Measurements from ENCODE around the gene NARF. TPM values are rescaled to one million over a fixed set of nuclear protein-coding genes. Genes with fewer than 3 reads are reported as not detected.

Gene NARF
- total RNA-seq, 1 experiment from 2014 or later, result 96.7 TPM

DNA sequence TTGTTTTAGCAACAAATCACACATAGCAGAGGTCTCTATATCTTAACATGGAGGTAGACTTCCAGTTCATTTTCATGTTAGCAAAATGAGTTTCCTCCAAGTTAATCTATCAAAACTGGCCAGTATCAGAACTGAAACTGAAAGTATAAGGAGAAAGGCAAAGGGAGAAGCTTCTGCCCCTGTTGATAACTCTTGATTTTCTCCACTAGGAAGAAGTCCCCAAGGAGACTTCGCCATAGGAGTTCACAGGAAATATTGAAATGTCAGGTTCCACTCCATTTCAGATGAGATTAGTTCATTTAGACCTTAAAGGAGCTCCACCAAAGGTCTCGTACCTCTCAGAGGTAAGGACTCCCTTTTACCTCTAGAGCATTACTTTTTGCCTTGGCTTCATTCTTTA lies 39.0 kb upstream of the NARF start:
- ChIA-PET CTCF (no interaction called here), POLR2A (interaction anchor here (0.6 kb wide), 1 partner anchor 34 kb away, joined by 3 read pairs; no protein-coding TSS in a partner anchor)
- peaks cover 13% of the 10 kb centered on the region for H3K9me3 Mint-ChIP-seq
- peaks cover 10% of the 10 kb centered on the region for H3K4me1 Mint-ChIP-seq
- no peaks in the 10 kb centered on the region for H3K27me3 Mint-ChIP-seq (ENCODE audit: low read depth)
- no peak for DNase-seq (ENCODE audit: low spot score)
- ATAC-seq, result no peak
- H3K27ac Mint-ChIP-seq, result no peak overlapping the region; the same call in 1 of the 2 replicates
- peak overlapping the region; percentile 73 for H3K4me3 Mint-ChIP-seq
- no peak for TF ChIP-seq MYBL2 (CRISPR knock-in tag; IDR thresholded peaks at IDR 0.05)
- no peak for TF ChIP-seq ZBTB21 (CRISPR knock-in tag; IDR thresholded peaks at IDR 0.05; ENCODE audit: borderline replicate concordance)
- TF ChIP-seq RORB (CRISPR knock-in tag; IDR thresholded peaks at IDR 0.05), result no peak
- TF ChIP-seq EMX1 (CRISPR knock-in tag; IDR thresholded peaks at IDR 0.05), result no peak
- peaks cover 31% of the 10 kb centered on the region for H3K36me3 Mint-ChIP-seq

DNA sequence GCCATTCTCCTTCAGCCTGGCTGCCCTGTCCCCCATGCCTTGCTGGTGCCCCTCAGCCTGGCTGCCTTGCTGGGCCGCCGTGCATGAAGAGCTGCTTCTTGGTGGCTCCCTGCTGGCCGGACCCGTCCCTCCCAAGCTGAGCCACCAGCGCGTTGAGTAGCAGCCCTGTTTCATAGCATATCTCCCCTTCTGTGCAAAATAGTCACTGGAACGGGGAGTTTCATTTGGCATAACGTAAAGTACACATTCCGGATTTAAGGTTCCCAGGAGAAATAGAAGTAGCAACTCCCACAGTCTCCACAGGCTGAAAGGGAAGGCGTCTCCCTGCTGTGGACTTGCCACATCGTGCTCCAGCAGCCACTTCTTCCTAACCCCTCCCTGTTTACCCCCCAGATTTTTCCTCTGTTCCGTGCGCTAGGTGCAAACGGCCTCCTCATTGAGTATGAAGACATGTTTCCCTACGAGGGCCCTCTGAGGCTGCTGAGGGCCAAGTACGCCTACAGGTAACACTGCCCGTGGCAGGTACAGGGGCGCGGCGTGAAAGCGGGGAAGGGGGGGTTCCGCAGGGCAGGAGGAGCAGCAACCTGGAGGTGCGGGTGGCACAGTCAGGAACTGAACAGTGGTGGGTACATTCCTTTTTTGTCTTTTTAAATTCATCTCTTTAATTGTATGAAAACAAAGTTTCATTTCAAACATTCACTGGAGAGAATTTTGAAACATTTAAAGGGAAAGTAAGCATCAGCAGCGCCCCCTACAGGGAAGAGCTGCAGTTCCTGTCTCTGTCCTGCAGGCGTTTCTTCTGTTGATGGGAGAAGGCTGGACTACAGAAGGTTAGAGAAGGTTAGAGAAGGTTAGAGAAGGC lies 34.3 kb upstream of the NARF start:
- TF ChIP-seq ZNF121 (CRISPR knock-in tag; IDR thresholded peaks at IDR 0.05), result no peak
- TF ChIP-seq, protein P1, sequence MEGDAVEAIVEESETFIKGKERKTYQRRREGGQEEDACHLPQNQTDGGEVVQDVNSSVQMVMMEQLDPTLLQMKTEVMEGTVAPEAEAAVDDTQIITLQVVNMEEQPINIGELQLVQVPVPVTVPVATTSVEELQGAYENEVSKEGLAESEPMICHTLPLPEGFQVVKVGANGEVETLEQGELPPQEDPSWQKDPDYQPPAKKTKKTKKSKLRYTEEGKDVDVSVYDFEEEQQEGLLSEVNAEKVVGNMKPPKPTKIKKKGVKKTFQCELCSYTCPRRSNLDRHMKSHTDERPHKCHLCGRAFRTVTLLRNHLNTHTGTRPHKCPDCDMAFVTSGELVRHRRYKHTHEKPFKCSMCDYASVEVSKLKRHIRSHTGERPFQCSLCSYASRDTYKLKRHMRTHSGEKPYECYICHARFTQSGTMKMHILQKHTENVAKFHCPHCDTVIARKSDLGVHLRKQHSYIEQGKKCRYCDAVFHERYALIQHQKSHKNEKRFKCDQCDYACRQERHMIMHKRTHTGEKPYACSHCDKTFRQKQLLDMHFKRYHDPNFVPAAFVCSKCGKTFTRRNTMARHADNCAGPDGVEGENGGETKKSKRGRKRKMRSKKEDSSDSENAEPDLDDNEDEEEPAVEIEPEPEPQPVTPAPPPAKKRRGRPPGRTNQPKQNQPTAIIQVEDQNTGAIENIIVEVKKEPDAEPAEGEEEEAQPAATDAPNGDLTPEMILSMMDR (IDR thresholded peaks at IDR 0.05), result peak; percentile 84
- Mint-ChIP-seq H3K27me3 (ENCODE audit: low read depth) (no peaks in the 10 kb centered on the region), H3K36me3 (peaks cover 31% of the 10 kb centered on the region), H3K4me3 (no peak overlapping the region), H3K27ac (no peak overlapping the region), H3K4me1 (peaks cover 2% of the 10 kb centered on the region; the same call in 1 of the 2 replicates), H3K9me3 (peaks cover 13% of the 10 kb centered on the region)
- DNase-seq (ENCODE audit: low spot score) (peak; percentile 62), ATAC-seq (peak; percentile 76)
- CTCF ChIA-PET, result interaction anchor here (0.5 to 1.4 kb wide), 31 partner anchors 9 to 292 kb away, joined by 3 to 9 read pairs (median 3); partner anchors contain the start of gene FN3KRP
- POLR2A ChIA-PET, result no interaction called here

DNA sequence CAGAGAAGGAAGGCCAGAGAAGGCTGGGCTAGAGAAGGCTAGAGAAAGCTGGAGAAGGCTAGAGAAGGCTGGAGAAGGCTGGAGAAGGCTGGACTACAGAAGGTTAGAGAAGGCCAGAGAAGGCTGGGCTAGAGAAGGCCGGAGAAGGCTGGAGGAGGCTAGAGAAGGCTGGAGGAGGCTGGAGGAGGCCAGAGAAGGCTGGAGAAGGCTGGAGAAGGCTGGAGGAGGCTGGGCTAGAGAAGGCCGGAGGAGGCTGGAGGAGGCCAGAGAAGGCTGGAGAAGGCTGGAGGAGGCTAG lies 33.7 kb upstream of the NARF start:
- POLR2A ChIA-PET, result no interaction called here
- DNase-seq (ENCODE audit: low spot score) (no peak), ATAC-seq (no peak)
- CTCF ChIA-PET, result interaction anchor here (0.5 to 1.4 kb wide), 31 partner anchors 10 to 292 kb away, joined by 3 to 9 read pairs (median 3); partner anchors contain the start of gene FN3KRP
- H3K9me3 Mint-ChIP-seq, result peaks cover 13% of the 10 kb centered on the region
- no peaks in the 10 kb centered on the region for H3K4me1 Mint-ChIP-seq
- H3K36me3 Mint-ChIP-seq, result peaks cover 30% of the 10 kb centered on the region
- no peak overlapping the region for H3K27ac Mint-ChIP-seq
- no peaks in the 10 kb centered on the region for H3K27me3 Mint-ChIP-seq (ENCODE audit: low read depth)
- TF ChIP-seq, protein P2, sequence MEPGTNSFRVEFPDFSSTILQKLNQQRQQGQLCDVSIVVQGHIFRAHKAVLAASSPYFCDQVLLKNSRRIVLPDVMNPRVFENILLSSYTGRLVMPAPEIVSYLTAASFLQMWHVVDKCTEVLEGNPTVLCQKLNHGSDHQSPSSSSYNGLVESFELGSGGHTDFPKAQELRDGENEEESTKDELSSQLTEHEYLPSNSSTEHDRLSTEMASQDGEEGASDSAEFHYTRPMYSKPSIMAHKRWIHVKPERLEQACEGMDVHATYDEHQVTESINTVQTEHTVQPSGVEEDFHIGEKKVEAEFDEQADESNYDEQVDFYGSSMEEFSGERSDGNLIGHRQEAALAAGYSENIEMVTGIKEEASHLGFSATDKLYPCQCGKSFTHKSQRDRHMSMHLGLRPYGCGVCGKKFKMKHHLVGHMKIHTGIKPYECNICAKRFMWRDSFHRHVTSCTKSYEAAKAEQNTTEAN (CRISPR knock-in tag; IDR thresholded peaks at IDR 0.05), result no peak
- TF ChIP-seq CBFB (CRISPR knock-in tag; IDR thresholded peaks at IDR 0.05; ENCODE audit: low read depth), result no peak
- no peak for TF ChIP-seq JAZF1 (CRISPR knock-in tag; IDR thresholded peaks at IDR 0.05)
- TF ChIP-seq ESRRA (CRISPR knock-in tag; IDR thresholded peaks at IDR 0.05; ENCODE audit: borderline replicate concordance), result no peak
- TF ChIP-seq, protein P3, sequence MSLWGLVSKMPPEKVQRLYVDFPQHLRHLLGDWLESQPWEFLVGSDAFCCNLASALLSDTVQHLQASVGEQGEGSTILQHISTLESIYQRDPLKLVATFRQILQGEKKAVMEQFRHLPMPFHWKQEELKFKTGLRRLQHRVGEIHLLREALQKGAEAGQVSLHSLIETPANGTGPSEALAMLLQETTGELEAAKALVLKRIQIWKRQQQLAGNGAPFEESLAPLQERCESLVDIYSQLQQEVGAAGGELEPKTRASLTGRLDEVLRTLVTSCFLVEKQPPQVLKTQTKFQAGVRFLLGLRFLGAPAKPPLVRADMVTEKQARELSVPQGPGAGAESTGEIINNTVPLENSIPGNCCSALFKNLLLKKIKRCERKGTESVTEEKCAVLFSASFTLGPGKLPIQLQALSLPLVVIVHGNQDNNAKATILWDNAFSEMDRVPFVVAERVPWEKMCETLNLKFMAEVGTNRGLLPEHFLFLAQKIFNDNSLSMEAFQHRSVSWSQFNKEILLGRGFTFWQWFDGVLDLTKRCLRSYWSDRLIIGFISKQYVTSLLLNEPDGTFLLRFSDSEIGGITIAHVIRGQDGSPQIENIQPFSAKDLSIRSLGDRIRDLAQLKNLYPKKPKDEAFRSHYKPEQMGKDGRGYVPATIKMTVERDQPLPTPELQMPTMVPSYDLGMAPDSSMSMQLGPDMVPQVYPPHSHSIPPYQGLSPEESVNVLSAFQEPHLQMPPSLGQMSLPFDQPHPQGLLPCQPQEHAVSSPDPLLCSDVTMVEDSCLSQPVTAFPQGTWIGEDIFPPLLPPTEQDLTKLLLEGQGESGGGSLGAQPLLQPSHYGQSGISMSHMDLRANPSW (CRISPR knock-in tag; conservative IDR thresholded peaks at IDR 0.05; ENCODE audit: low read depth), result no peak
- TF ChIP-seq, protein P4, sequence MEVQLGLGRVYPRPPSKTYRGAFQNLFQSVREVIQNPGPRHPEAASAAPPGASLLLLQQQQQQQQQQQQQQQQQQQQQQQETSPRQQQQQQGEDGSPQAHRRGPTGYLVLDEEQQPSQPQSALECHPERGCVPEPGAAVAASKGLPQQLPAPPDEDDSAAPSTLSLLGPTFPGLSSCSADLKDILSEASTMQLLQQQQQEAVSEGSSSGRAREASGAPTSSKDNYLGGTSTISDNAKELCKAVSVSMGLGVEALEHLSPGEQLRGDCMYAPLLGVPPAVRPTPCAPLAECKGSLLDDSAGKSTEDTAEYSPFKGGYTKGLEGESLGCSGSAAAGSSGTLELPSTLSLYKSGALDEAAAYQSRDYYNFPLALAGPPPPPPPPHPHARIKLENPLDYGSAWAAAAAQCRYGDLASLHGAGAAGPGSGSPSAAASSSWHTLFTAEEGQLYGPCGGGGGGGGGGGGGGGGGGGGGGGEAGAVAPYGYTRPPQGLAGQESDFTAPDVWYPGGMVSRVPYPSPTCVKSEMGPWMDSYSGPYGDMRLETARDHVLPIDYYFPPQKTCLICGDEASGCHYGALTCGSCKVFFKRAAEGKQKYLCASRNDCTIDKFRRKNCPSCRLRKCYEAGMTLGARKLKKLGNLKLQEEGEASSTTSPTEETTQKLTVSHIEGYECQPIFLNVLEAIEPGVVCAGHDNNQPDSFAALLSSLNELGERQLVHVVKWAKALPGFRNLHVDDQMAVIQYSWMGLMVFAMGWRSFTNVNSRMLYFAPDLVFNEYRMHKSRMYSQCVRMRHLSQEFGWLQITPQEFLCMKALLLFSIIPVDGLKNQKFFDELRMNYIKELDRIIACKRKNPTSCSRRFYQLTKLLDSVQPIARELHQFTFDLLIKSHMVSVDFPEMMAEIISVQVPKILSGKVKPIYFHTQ (CRISPR knock-in tag; IDR thresholded peaks at IDR 0.05), result no peak
- TF ChIP-seq NFYB (CRISPR knock-in tag; conservative IDR thresholded peaks at IDR 0.05; ENCODE audit: low read depth), result no peak
- TF ChIP-seq CREM (CRISPR knock-in tag; IDR thresholded peaks at IDR 0.05), result no peak
- TF ChIP-seq, protein P5, sequence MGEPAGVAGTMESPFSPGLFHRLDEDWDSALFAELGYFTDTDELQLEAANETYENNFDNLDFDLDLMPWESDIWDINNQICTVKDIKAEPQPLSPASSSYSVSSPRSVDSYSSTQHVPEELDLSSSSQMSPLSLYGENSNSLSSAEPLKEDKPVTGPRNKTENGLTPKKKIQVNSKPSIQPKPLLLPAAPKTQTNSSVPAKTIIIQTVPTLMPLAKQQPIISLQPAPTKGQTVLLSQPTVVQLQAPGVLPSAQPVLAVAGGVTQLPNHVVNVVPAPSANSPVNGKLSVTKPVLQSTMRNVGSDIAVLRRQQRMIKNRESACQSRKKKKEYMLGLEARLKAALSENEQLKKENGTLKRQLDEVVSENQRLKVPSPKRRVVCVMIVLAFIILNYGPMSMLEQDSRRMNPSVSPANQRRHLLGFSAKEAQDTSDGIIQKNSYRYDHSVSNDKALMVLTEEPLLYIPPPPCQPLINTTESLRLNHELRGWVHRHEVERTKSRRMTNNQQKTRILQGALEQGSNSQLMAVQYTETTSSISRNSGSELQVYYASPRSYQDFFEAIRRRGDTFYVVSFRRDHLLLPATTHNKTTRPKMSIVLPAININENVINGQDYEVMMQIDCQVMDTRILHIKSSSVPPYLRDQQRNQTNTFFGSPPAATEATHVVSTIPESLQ (CRISPR knock-in tag; IDR thresholded peaks at IDR 0.05), result no peak
- no peak for TF ChIP-seq EMX1 (CRISPR knock-in tag; IDR thresholded peaks at IDR 0.05)
- TF ChIP-seq ATF1 (CRISPR knock-in tag; IDR thresholded peaks at IDR 0.05), result no peak
- no peak for TF ChIP-seq KAT7 (CRISPR knock-in tag; IDR thresholded peaks at IDR 0.05; ENCODE audit: borderline replicate concordance)
- no peak for TF ChIP-seq SMAD3 (CRISPR knock-in tag; IDR thresholded peaks at IDR 0.05; ENCODE audit: borderline replicate concordance)
- no peak for TF ChIP-seq NFATC4 (CRISPR knock-in tag; IDR thresholded peaks at IDR 0.05)
- H3K4me3 Mint-ChIP-seq, result no peak overlapping the region

Measured in WTC11 (cell line).